ENCODE results near the gene FOXO3. TPM values are rescaled to one million over a fixed set of nuclear protein-coding genes. Genes with fewer than 3 reads are reported as not detected.

FOXO3 gene
- polyA plus RNA-seq, 1 donor (not counting 4 experiments of a cell fraction or from before 2014, with no cell fraction given) = 17.6 TPM

DNA sequence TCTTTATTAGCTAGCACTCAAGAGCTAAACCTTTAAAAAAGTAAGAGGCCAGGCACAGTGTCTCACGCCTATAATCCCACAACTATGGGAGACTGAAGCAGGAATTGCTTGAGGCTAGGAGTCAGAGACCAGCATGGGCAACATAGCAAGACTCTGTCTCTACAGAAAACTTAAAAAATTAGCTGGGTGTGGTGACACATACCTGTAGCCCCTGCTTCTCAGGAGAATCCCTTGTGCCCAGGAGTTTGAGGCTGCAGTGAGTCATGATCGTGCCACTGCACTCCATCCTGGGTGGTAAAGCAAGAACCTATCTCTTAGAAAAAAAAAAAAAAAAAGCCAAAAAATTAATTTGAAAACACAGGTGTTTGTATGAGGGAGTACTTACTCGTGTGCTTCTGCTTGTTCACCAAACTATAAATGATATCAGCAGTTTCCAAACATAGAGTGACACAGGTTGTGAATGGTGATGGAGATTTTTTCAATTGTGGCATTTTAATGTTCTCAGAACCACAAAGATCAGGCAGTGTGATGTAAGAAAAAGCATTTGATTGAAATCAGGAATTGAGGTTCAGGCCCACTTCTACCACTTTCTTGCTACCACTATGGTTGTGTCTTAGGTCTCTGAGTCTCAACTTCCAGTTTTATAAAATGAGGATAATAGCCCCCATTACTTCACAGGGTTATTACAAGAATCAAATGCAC lies 104.9 kb downstream of the FOXO3 start:
- H3K4me1 ChIP-seq (ENCODE audit: control insufficient read depth, extremely low read depth, insufficient read depth, low read length) = peaks cover 24% of the 10 kb centered on the region
- H2AFZ ChIP-seq (ENCODE audit: control insufficient read depth, low read length) = no peak overlapping the region
- FAIRE-seq = peak; percentile 58
- H3K27me3 ChIP-seq (ENCODE audit: control insufficient read depth, extremely low read depth, insufficient read depth, low read length) = no peaks in the 10 kb centered on the region
- H3K27ac ChIP-seq (ENCODE audit: control insufficient read depth, insufficient read depth, low read length) = peak overlapping the region; percentile 13
- peaks cover 7 to 10% of the 10 kb centered on the region in 2 experiments for H3K36me3 ChIP-seq (ENCODE audit: control insufficient read depth in 2 of 2, extremely low read depth in 1 of 2, insufficient read depth in 2 of 2, low read length in 2 of 2)
- no peaks in the 10 kb centered on the region for H3K9me3 ChIP-seq (ENCODE audit: control insufficient read depth, low read depth, low read length)
- peaks cover 52% of the 10 kb centered on the region for H3K79me2 ChIP-seq (ENCODE audit: control insufficient read depth, insufficient read depth, low read length)
- no peak overlapping the region for H3K9ac ChIP-seq (ENCODE audit: control insufficient read depth, extremely low read depth, insufficient read depth, low read length)
- peaks cover 8% of the 10 kb centered on the region for H4K20me1 ChIP-seq (ENCODE audit: control insufficient read depth, extremely low read depth, insufficient read depth, low read length)
- H3K4me3 ChIP-seq (ENCODE audit: control insufficient read depth in 2 of 3, extremely low read depth in 1 of 3, insufficient read depth in 2 of 3, low read depth in 1 of 3, low read length in 3 of 3) = no peak overlapping the region
- no peak for TF ChIP-seq EZH2 (IDR thresholded peaks at IDR 0.05; ENCODE audit: low read length)
- TF ChIP-seq, protein P1, sequence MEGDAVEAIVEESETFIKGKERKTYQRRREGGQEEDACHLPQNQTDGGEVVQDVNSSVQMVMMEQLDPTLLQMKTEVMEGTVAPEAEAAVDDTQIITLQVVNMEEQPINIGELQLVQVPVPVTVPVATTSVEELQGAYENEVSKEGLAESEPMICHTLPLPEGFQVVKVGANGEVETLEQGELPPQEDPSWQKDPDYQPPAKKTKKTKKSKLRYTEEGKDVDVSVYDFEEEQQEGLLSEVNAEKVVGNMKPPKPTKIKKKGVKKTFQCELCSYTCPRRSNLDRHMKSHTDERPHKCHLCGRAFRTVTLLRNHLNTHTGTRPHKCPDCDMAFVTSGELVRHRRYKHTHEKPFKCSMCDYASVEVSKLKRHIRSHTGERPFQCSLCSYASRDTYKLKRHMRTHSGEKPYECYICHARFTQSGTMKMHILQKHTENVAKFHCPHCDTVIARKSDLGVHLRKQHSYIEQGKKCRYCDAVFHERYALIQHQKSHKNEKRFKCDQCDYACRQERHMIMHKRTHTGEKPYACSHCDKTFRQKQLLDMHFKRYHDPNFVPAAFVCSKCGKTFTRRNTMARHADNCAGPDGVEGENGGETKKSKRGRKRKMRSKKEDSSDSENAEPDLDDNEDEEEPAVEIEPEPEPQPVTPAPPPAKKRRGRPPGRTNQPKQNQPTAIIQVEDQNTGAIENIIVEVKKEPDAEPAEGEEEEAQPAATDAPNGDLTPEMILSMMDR (optimal IDR thresholded peaks at IDR 0.05 in 1 of 3, IDR thresholded peaks at IDR 0.05 in 1 of 3, conservative IDR thresholded peaks at IDR 0.05 in 1 of 3; ENCODE audit: extremely low read depth in 1 of 3, insufficient read depth in 2 of 3, low read length in 3 of 3) = no peak
- no peaks in the 10 kb centered on the region for H3K9me1 ChIP-seq (ENCODE audit: control insufficient read depth, extremely low read depth, insufficient read depth, low read length)
- H3K4me2 ChIP-seq (ENCODE audit: control insufficient read depth, extremely low read depth, insufficient read depth, low read depth, low read length) = peak overlapping the region; percentile 27
- dilution Hi-C loops (cut with MboI; ENCODE audit: extremely low pct_ligation_motif_present, low sequenced_read_pairs) = no loop called here
- peak; percentile 61 for DNase-seq (ENCODE audit: low read depth, low spot score)

DNA sequence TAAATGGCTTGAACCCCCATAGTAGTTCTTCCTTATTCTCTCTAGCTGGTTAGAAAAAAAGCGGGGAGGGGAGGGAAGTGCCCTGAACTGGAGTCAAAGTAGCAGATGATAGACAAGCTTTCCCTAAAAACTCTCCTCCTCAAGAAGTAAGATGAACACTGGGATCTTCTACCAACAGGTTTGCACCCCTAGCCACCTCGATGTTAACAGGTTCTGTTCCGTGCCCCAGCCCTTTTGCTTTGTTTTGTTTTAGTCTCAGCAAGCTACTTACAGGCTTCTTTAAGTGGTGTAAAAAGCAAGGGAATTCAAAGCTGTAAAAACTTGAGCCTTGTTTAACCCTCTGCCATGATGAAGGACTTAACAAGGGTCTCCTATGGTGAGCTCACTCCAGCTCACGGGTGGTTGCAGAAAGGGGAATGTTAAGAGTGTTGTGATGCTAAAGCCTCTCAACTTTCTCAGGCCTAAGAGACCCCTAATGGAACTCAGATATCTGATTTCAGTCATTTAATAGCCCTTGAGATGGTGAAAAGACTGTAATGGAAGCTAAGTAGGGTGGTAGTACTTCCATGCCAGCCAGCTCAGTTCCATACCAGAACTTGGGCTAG lies 106.0 kb downstream of the FOXO3 start:
- H3K27ac ChIP-seq (ENCODE audit: control insufficient read depth, insufficient read depth, low read length) = no peak overlapping the region
- no peak overlapping the region for H3K9ac ChIP-seq (ENCODE audit: control insufficient read depth, extremely low read depth, insufficient read depth, low read length)
- H3K27me3 ChIP-seq (ENCODE audit: control insufficient read depth, extremely low read depth, insufficient read depth, low read length) = no peaks in the 10 kb centered on the region
- H3K4me1 ChIP-seq (ENCODE audit: control insufficient read depth, extremely low read depth, insufficient read depth, low read length) = peaks cover 16% of the 10 kb centered on the region
- H2AFZ ChIP-seq (ENCODE audit: control insufficient read depth, low read length) = no peak overlapping the region
- no peak overlapping the region for H3K4me3 ChIP-seq (ENCODE audit: control insufficient read depth in 2 of 3, extremely low read depth in 1 of 3, insufficient read depth in 2 of 3, low read depth in 1 of 3, low read length in 3 of 3)
- peaks cover 7 to 10% of the 10 kb centered on the region in 2 experiments for H3K36me3 ChIP-seq (ENCODE audit: control insufficient read depth in 2 of 2, extremely low read depth in 1 of 2, insufficient read depth in 2 of 2, low read length in 2 of 2)
- no peaks in the 10 kb centered on the region for H3K9me1 ChIP-seq (ENCODE audit: control insufficient read depth, extremely low read depth, insufficient read depth, low read length)
- no peak for DNase-seq (ENCODE audit: low read depth, low spot score)
- H3K9me3 ChIP-seq (ENCODE audit: control insufficient read depth, low read depth, low read length) = no peaks in the 10 kb centered on the region
- dilution Hi-C loops (cut with MboI; ENCODE audit: extremely low pct_ligation_motif_present, low sequenced_read_pairs) = no loop called here
- peaks cover 8% of the 10 kb centered on the region for H4K20me1 ChIP-seq (ENCODE audit: control insufficient read depth, extremely low read depth, insufficient read depth, low read length)
- TF ChIP-seq EZH2 (IDR thresholded peaks at IDR 0.05; ENCODE audit: low read length) = no peak
- TF ChIP-seq, protein P1 (optimal IDR thresholded peaks at IDR 0.05 in 1 of 3, IDR thresholded peaks at IDR 0.05 in 1 of 3, conservative IDR thresholded peaks at IDR 0.05 in 1 of 3; ENCODE audit: extremely low read depth in 1 of 3, insufficient read depth in 2 of 3, low read length in 3 of 3) = no peak
- no peak overlapping the region for H3K4me2 ChIP-seq (ENCODE audit: control insufficient read depth, extremely low read depth, insufficient read depth, low read depth, low read length)
- FAIRE-seq = no peak
- H3K79me2 ChIP-seq (ENCODE audit: control insufficient read depth, insufficient read depth, low read length) = peaks cover 58% of the 10 kb centered on the region
